Neural cell (in vitro differentiated cells): ENCODE measurements around the gene AK4. TPM values are rescaled to one million over a fixed set of nuclear protein-coding genes. Genes with fewer than 3 reads are reported as not detected.

Experiments used
- H2AFZ ChIP-seq: fragments of 200-600, 300-800 bp; sonication (generic), shearing (Covaris generic); 2 replicates; pipeline ENCODE4 v1.6.0; 2014; ENCODE audit warnings: low read depth, mild to moderate bottlenecking, antibody characterized with exemption, low read length, moderate library complexity
- H3F3A ChIP-seq: fragments of 200-600 bp; shearing (Covaris generic); 2 replicates; pipeline ENCODE4 v1.6.1; 2016; ENCODE audit warnings: mild to moderate bottlenecking, moderate library complexity, mixed read lengths, antibody characterized with exemption, low read length; ENCODE audit not compliant: insufficient read depth, poor library complexity, severe bottlenecking
- H3K27ac ChIP-seq: fragments of 200-600, 300-800 bp; sonication (generic), shearing (Covaris generic); 2 replicates; pipeline ENCODE4 v1.5.1; 2014; ENCODE audit warnings: mild to moderate bottlenecking, low read length, moderate library complexity
- H3K27me3 ChIP-seq: fragments of 300-800, 200-600 bp; sonication (generic), shearing (Covaris generic); 2 replicates; pipeline ENCODE4 v1.6.0; 2014; ENCODE audit warnings: mild to moderate bottlenecking, low read depth, low read length, moderate library complexity; ENCODE audit not compliant: insufficient read depth
- H3K36me3 ChIP-seq: fragments of 300-800, 200-600 bp; sonication (generic), shearing (Covaris generic); 2 replicates; pipeline ENCODE4 v1.5.1; 2014; ENCODE audit warnings: mild to moderate bottlenecking, antibody characterized with exemption, low read length, moderate library complexity; ENCODE audit not compliant: insufficient read depth
- H3K4me2 ChIP-seq: fragments of 300-800, 200-600 bp; sonication (generic), shearing (Covaris generic); 2 replicates; pipeline ENCODE4 v1.6.0; 2014; ENCODE audit warnings: mild to moderate bottlenecking, low read length
- H3K4me3 ChIP-seq: fragments of 300-800, 200-600 bp; sonication (generic), shearing (Covaris generic); 2 replicates; pipeline ENCODE4 v1.5.1; 2014; ENCODE audit warnings: mild to moderate bottlenecking, low read length, moderate library complexity
- H3K79me2 ChIP-seq: fragments of 200-600 bp; shearing (Covaris generic); replicated peaks from 2 replicates; pipeline ENCODE4 v1.6.0; 2014; ENCODE audit warnings: mild to moderate bottlenecking, low read length, moderate library complexity; ENCODE audit not compliant: insufficient read depth
- H3K9ac ChIP-seq: fragments of 300-800, 200-600 bp; sonication (generic), shearing (Covaris generic); 2 replicates; pipeline ENCODE4 v1.6.1; 2016; ENCODE audit warnings: mild to moderate bottlenecking, low read length, mixed read lengths
- H3K9me2 ChIP-seq: fragments of 200-600 bp; shearing (Covaris generic); 2 replicates; pipeline ENCODE4 v1.6.1; 2016; ENCODE audit warnings: mild to moderate bottlenecking, low read length, mixed read lengths; ENCODE audit not compliant: insufficient read depth
- H3K9me3 ChIP-seq: fragments of 200-600, 300-800 bp; sonication (generic), shearing (Covaris generic); 2 replicates; pipeline ENCODE4 v1.6.1; 2016; ENCODE audit warnings: mild to moderate bottlenecking, mixed run types, low read length, moderate library complexity, mixed read lengths
- H4K20me1 ChIP-seq: fragments of 200-600 bp; shearing (Covaris generic); 2 replicates; pipeline ENCODE4 v1.6.1; 2016; ENCODE audit warnings: mild to moderate bottlenecking, mixed run types; ENCODE audit not compliant: insufficient read depth
- CTCF ChIP-seq: fragments of 450-650 bp; IDR thresholded peaks from 2 replicates; pipeline ENCODE4 v1.5.1; 2014; ENCODE audit warnings: antibody characterized with exemption, mild to moderate bottlenecking, moderate library complexity; ENCODE audit not compliant: poor library complexity, severe bottlenecking
- EP300 ChIP-seq: fragments of 450-650 bp; conservative IDR thresholded peaks from 2 replicates; pipeline ENCODE4 v1.6.1; 2014; ENCODE audit warnings: antibody characterized with exemption, mild to moderate bottlenecking, moderate library complexity; ENCODE audit not compliant: poor library complexity, severe bottlenecking
- EZH2 ChIP-seq: fragments of 200-600, 300-800 bp; shearing (Covaris generic), sonication (generic); IDR thresholded peaks from 2 replicates; pipeline ENCODE4 v1.6.1; 2014; ENCODE audit warnings: antibody characterized with exemption, low read length, borderline replicate concordance, mild to moderate bottlenecking; ENCODE audit not compliant: insufficient read depth, poor library complexity, severe bottlenecking
- MXI1 ChIP-seq: fragments of 450-650 bp; conservative IDR thresholded peaks from 2 replicates; pipeline ENCODE4 v1.6.1; 2014; ENCODE audit warnings: antibody characterized with exemption, mild to moderate bottlenecking; ENCODE audit not compliant: poor library complexity, severe bottlenecking
- POLR2AphosphoS5 ChIP-seq: IDR thresholded peaks from 2 replicates; pipeline ENCODE4 v1.6.1; 2012
- RAD21 ChIP-seq: fragments of 450-650 bp; conservative IDR thresholded peaks from 2 replicates; pipeline ENCODE4 v1.6.1; 2014; ENCODE audit warnings: antibody characterized with exemption, mild to moderate bottlenecking, moderate library complexity
- REST ChIP-seq: IDR thresholded peaks from 2 replicates; pipeline ENCODE4 v1.6.1; 2012; ENCODE audit warnings: borderline replicate concordance
- SMC3 ChIP-seq: fragments of 450-650 bp; conservative IDR thresholded peaks from 2 replicates; pipeline ENCODE4 v1.6.1; 2014; ENCODE audit warnings: antibody characterized with exemption, mild to moderate bottlenecking, moderate library complexity; ENCODE audit not compliant: poor library complexity
- TAF1 ChIP-seq: IDR thresholded peaks from 2 replicates; pipeline ENCODE4 v1.6.1; 2012; ENCODE audit warnings: low read depth
- polyA plus RNA-seq: library from polyadenylated mRNA; depleted of rRNA; stranded (reverse); fragments of >200 nt; gene quantifications from 2 replicates; pipeline ENCODE4 v1.2.3, GENCODE V29; 2014

Gene AK4
- polyA plus RNA-seq, 1 donor from 2014 or later, result 1.9 TPM

- no peaks in the 10 kb centered on the region for H3K79me2 ChIP-seq
- H3K36me3 ChIP-seq, result no peaks in the 10 kb centered on the region
- no peaks in the 10 kb centered on the region for H3F3A ChIP-seq
Observed at GRCh38 chr1:65196926-65197325, 48.9 kb downstream of the AK4 start.

GRCh38 chr1:65197636-65198035, 49.6 kb downstream of the AK4 start:
- no peaks in the 10 kb centered on the region for H3F3A ChIP-seq
- H3K79me2 ChIP-seq, result no peaks in the 10 kb centered on the region
- H2AFZ ChIP-seq, result no peak overlapping the region
- TF ChIP-seq EZH2 (no peak), EP300 (no peak)
- H3K4me2 ChIP-seq, result no peak overlapping the region
- no peaks in the 10 kb centered on the region for H4K20me1 ChIP-seq
- H3K4me3 ChIP-seq, result no peak overlapping the region
- H3K9ac ChIP-seq, result no peak overlapping the region
- H3K9me2 ChIP-seq, result no peaks in the 10 kb centered on the region
- no peak overlapping the region for H3K27ac ChIP-seq
- no peaks in the 10 kb centered on the region for H3K9me3 ChIP-seq
- no peaks in the 10 kb centered on the region for H3K36me3 ChIP-seq
- H3K27me3 ChIP-seq, result no peaks in the 10 kb centered on the region

More at GRCh38 chr1:65196926-65197325, 48.9 kb downstream of the AK4 start:
- H3K9me3 ChIP-seq, result no peaks in the 10 kb centered on the region
- H3K9me2 ChIP-seq, result no peaks in the 10 kb centered on the region
- no peak overlapping the region for H3K27ac ChIP-seq
- H3K27me3 ChIP-seq, result no peaks in the 10 kb centered on the region
- H4K20me1 ChIP-seq, result no peaks in the 10 kb centered on the region
- H3K4me2 ChIP-seq, result no peak overlapping the region
- H3K4me3 ChIP-seq, result no peak overlapping the region
- TF ChIP-seq POLR2AphosphoS5, result no peak
- TF ChIP-seq CTCF, result no peak
- TF ChIP-seq RAD21, result no peak
- TF ChIP-seq EZH2, result no peak
- TF ChIP-seq REST, result no peak
- TF ChIP-seq EP300, result no peak
- TF ChIP-seq MXI1, result no peak
- no peak for TF ChIP-seq TAF1
- TF ChIP-seq SMC3, result no peak
- H3K9ac ChIP-seq, result no peak overlapping the region
- H2AFZ ChIP-seq, result no peak overlapping the region

GRCh38 chr1:65198096-65198495, 50.1 kb downstream of the AK4 start:
- H3K4me2 ChIP-seq, result no peak overlapping the region
- no peaks in the 10 kb centered on the region for H3K79me2 ChIP-seq
- no peaks in the 10 kb centered on the region for H4K20me1 ChIP-seq

More at GRCh38 chr1:65198096-65198495, 50.1 kb downstream of the AK4 start:
- Histone ChIP-seq H3K9me3 (no peaks in the 10 kb centered on the region), H3K9ac (no peak overlapping the region), H3F3A (no peaks in the 10 kb centered on the region), H2AFZ (no peak overlapping the region), H3K36me3 (no peaks in the 10 kb centered on the region), H3K9me2 (no peaks in the 10 kb centered on the region), H3K27me3 (no peaks in the 10 kb centered on the region), H3K4me3 (no peak overlapping the region), H3K27ac (no peak overlapping the region)
- TF ChIP-seq CTCF (no peak), POLR2AphosphoS5 (no peak), REST (no peak), RAD21 (no peak), SMC3 (no peak), EZH2 (no peak), EP300 (no peak), TAF1 (no peak), MXI1 (no peak)
